ENCODE measurements around the gene FANK1. TPM values are rescaled to one million over a fixed set of nuclear protein-coding genes. Genes with fewer than 3 reads are reported as not detected.
"Not testable (repeated sequence)": the region's sequence is repeated elsewhere in the genome, so short reads cannot be mapped to it uniquely, and the experiment has no call there.

The FANK1 gene
- total and polyA plus RNA-seq, 5 donors from 2014 or later, result 21.1 to 54.5 (median 36.1) TPM

- H3K4me3 ChIP-seq (ENCODE audit: low read depth, low read length); H3K36me3 Mint-ChIP-seq; DNase-seq; H3K4me3 Mint-ChIP-seq; H3K4me1 Mint-ChIP-seq; H3K27ac ChIP-seq (ENCODE audit: insufficient read depth, low read length, poor library complexity, severe bottlenecking); H3K27me3 ChIP-seq (ENCODE audit: control insufficient read depth, insufficient read depth, low read length); H3K9me3 ChIP-seq (ENCODE audit: control insufficient read depth in 2 of 2, low read length in 2 of 2); H3K4me1 ChIP-seq (ENCODE audit: control insufficient read depth, insufficient read depth, low read length, poor library complexity, severe bottlenecking); H3K36me3 ChIP-seq (ENCODE audit: control insufficient read depth, insufficient read depth, low read length); ATAC-seq (ENCODE audit: low read depth in 2 of 2); H3K9me3 Mint-ChIP-seq; H3K27ac Mint-ChIP-seq: not testable (repeated sequence)
- H3K27me3 Mint-ChIP-seq, result peaks cover 31% of the 10 kb centered on the region
These were observed 13.1 kb downstream of the FANK1 start for GRCh38 chr10:125909491-125909890.

- H3K9me3 ChIP-seq (ENCODE audit: control insufficient read depth in 2 of 2, low read length in 2 of 2), result no peaks in the 10 kb centered on the region
- H3K27me3 Mint-ChIP-seq, result peaks cover 36% of the 10 kb centered on the region
- no peak overlapping the region for H3K4me3 ChIP-seq (ENCODE audit: low read depth, low read length)
- H3K36me3 ChIP-seq (ENCODE audit: control insufficient read depth, insufficient read depth, low read length), result no peaks in the 10 kb centered on the region
- no peaks in the 10 kb centered on the region for H3K36me3 Mint-ChIP-seq
- DNase-seq (no peak), ATAC-seq (ENCODE audit: low read depth in 2 of 2) (no peak)
- H3K27me3 ChIP-seq (ENCODE audit: control insufficient read depth, insufficient read depth, low read length), result peaks cover 2% of the 10 kb centered on the region
- H3K4me1 ChIP-seq (ENCODE audit: control insufficient read depth, insufficient read depth, low read length, poor library complexity, severe bottlenecking), result no peaks in the 10 kb centered on the region
- no peak overlapping the region for H3K27ac Mint-ChIP-seq
- H3K9me3 Mint-ChIP-seq, result no peaks in the 10 kb centered on the region
- H3K4me1 Mint-ChIP-seq, result no peaks in the 10 kb centered on the region
- no peak overlapping the region for H3K27ac ChIP-seq (ENCODE audit: insufficient read depth, low read length, poor library complexity, severe bottlenecking)
- no peak overlapping the region for H3K4me3 Mint-ChIP-seq
These were observed 14.8 kb downstream of the FANK1 start for GRCh38 chr10:125911145-125911544.

- H3K27ac Mint-ChIP-seq, result no peak overlapping the region
- H3K36me3 ChIP-seq (ENCODE audit: control insufficient read depth, insufficient read depth, low read length), result no peaks in the 10 kb centered on the region
- no peak overlapping the region for H3K4me3 Mint-ChIP-seq
- peaks cover 2% of the 10 kb centered on the region for H3K27me3 ChIP-seq (ENCODE audit: control insufficient read depth, insufficient read depth, low read length)
- no peaks in the 10 kb centered on the region for H3K4me1 ChIP-seq (ENCODE audit: control insufficient read depth, insufficient read depth, low read length, poor library complexity, severe bottlenecking)
- no peaks in the 10 kb centered on the region for H3K4me1 Mint-ChIP-seq
- no peaks in the 10 kb centered on the region for H3K36me3 Mint-ChIP-seq
- H3K4me3 ChIP-seq (ENCODE audit: low read depth, low read length), result no peak overlapping the region
- DNase-seq (no peak), ATAC-seq (ENCODE audit: low read depth in 2 of 2) (no peak)
- no peak overlapping the region for H3K27ac ChIP-seq (ENCODE audit: insufficient read depth, low read length, poor library complexity, severe bottlenecking)
- H3K9me3 ChIP-seq (ENCODE audit: control insufficient read depth in 2 of 2, low read length in 2 of 2), result peaks cover 0 to 1% of the 10 kb centered on the region in 2 experiments
- peaks cover 0 to 1% (median 0%) of the 10 kb centered on the region in 7 donors for H3K9me3 Mint-ChIP-seq
- H3K27me3 Mint-ChIP-seq, result peaks cover 36% of the 10 kb centered on the region
These were observed 15.6 kb downstream of the FANK1 start for GRCh38 chr10:125911990-125912389.

- H3K27me3 ChIP-seq (ENCODE audit: control insufficient read depth, insufficient read depth, low read length); H3K9me3 Mint-ChIP-seq; H3K9me3 ChIP-seq (ENCODE audit: control insufficient read depth in 2 of 2, low read length in 2 of 2); H3K36me3 ChIP-seq (ENCODE audit: control insufficient read depth, insufficient read depth, low read length); DNase-seq; H3K27ac ChIP-seq (ENCODE audit: insufficient read depth, low read length, poor library complexity, severe bottlenecking); H3K4me3 Mint-ChIP-seq; ATAC-seq (ENCODE audit: low read depth in 2 of 2); H3K36me3 Mint-ChIP-seq; H3K4me1 ChIP-seq (ENCODE audit: control insufficient read depth, insufficient read depth, low read length, poor library complexity, severe bottlenecking); H3K4me3 ChIP-seq (ENCODE audit: low read depth, low read length); H3K4me1 Mint-ChIP-seq; H3K27ac Mint-ChIP-seq: not testable (repeated sequence)
- H3K27me3 Mint-ChIP-seq, result peaks cover 31% of the 10 kb centered on the region
These were observed 16.9 kb downstream of the FANK1 start for GRCh38 chr10:125913277-125913676.

- peaks cover 2% of the 10 kb centered on the region for H3K27me3 ChIP-seq (ENCODE audit: control insufficient read depth, insufficient read depth, low read length)
- H3K4me1 ChIP-seq (ENCODE audit: control insufficient read depth, insufficient read depth, low read length, poor library complexity, severe bottlenecking), result no peaks in the 10 kb centered on the region
- ATAC-seq (ENCODE audit: low read depth in 2 of 2) (no peak), DNase-seq (no peak)
- Mint-ChIP-seq H3K27ac (no peak overlapping the region), H3K9me3 (peaks cover 0 to 3% (median 0%) of the 10 kb centered on the region in 7 donors), H3K4me1 (no peaks in the 10 kb centered on the region), H3K4me3 (no peak overlapping the region), H3K27me3 (peaks cover 24% of the 10 kb centered on the region), H3K36me3 (no peaks in the 10 kb centered on the region)
- H3K36me3 ChIP-seq (ENCODE audit: control insufficient read depth, insufficient read depth, low read length), result no peaks in the 10 kb centered on the region
- no peak overlapping the region for H3K27ac ChIP-seq (ENCODE audit: insufficient read depth, low read length, poor library complexity, severe bottlenecking)
- no peak overlapping the region for H3K4me3 ChIP-seq (ENCODE audit: low read depth, low read length)
- H3K9me3 ChIP-seq (ENCODE audit: control insufficient read depth in 2 of 2, low read length in 2 of 2), result peaks cover 0 to 1% of the 10 kb centered on the region in 2 experiments
These were observed 20.6 kb downstream of the FANK1 start for GRCh38 chr10:125916977-125917376.

- H3K9me3 Mint-ChIP-seq; H3K36me3 ChIP-seq (ENCODE audit: control insufficient read depth, insufficient read depth, low read length); H3K4me1 ChIP-seq (ENCODE audit: control insufficient read depth, insufficient read depth, low read length, poor library complexity, severe bottlenecking); H3K4me1 Mint-ChIP-seq; H3K36me3 Mint-ChIP-seq; H3K9me3 ChIP-seq (ENCODE audit: control insufficient read depth in 2 of 2, low read length in 2 of 2); H3K27ac ChIP-seq (ENCODE audit: insufficient read depth, low read length, poor library complexity, severe bottlenecking); H3K27me3 ChIP-seq (ENCODE audit: control insufficient read depth, insufficient read depth, low read length); H3K4me3 Mint-ChIP-seq; DNase-seq; H3K4me3 ChIP-seq (ENCODE audit: low read depth, low read length); ATAC-seq (ENCODE audit: low read depth in 2 of 2): not testable (repeated sequence)
- Mint-ChIP-seq H3K27me3 (peaks cover 17% of the 10 kb centered on the region), H3K27ac (peak overlapping the region in 1 of 3 donors; percentile 1)
These were observed 21.5 kb downstream of the FANK1 start for GRCh38 chr10:125917704-125918361.

GRCh38 chr10:125921643-125922306 lies 25.4 kb downstream of the FANK1 start:
- H3K27ac Mint-ChIP-seq; H3K4me3 ChIP-seq (ENCODE audit: low read depth, low read length); H3K4me3 Mint-ChIP-seq; ATAC-seq (ENCODE audit: low read depth in 2 of 2); H3K9me3 ChIP-seq (ENCODE audit: control insufficient read depth in 2 of 2, low read length in 2 of 2); H3K27me3 ChIP-seq (ENCODE audit: control insufficient read depth, insufficient read depth, low read length); H3K9me3 Mint-ChIP-seq; H3K36me3 ChIP-seq (ENCODE audit: control insufficient read depth, insufficient read depth, low read length); H3K27ac ChIP-seq (ENCODE audit: insufficient read depth, low read length, poor library complexity, severe bottlenecking); H3K27me3 Mint-ChIP-seq; H3K4me1 ChIP-seq (ENCODE audit: control insufficient read depth, insufficient read depth, low read length, poor library complexity, severe bottlenecking); DNase-seq; H3K36me3 Mint-ChIP-seq; H3K4me1 Mint-ChIP-seq: not testable (repeated sequence)

GRCh38 chr10:125925262-125925834 lies 29.0 kb downstream of the FANK1 start:
- no peak for ATAC-seq (ENCODE audit: low read depth in 2 of 2)
- Mint-ChIP-seq H3K27ac (no peak overlapping the region), H3K9me3 (peaks cover 0 to 2% (median 0%) of the 10 kb centered on the region in 7 donors), H3K4me3 (no peak overlapping the region), H3K27me3 (peaks cover 4% of the 10 kb centered on the region), H3K36me3 (no peaks in the 10 kb centered on the region), H3K4me1 (no peaks in the 10 kb centered on the region)
- Histone ChIP-seq H3K4me1 (ENCODE audit: control insufficient read depth, insufficient read depth, low read length, poor library complexity, severe bottlenecking) (no peaks in the 10 kb centered on the region), H3K4me3 (ENCODE audit: low read depth, low read length) (no peak overlapping the region), H3K36me3 (ENCODE audit: control insufficient read depth, insufficient read depth, low read length) (no peaks in the 10 kb centered on the region), H3K9me3 (ENCODE audit: control insufficient read depth in 2 of 2, low read length in 2 of 2) (no peaks in the 10 kb centered on the region), H3K27ac (ENCODE audit: insufficient read depth, low read length, poor library complexity, severe bottlenecking) (no peak overlapping the region), H3K27me3 (ENCODE audit: control insufficient read depth, insufficient read depth, low read length) (peaks cover 2% of the 10 kb centered on the region)
- DNase-seq, result no peak
